HT-29 (cell line): Measurements from ENCODE around the gene LRRC37A. TPM values are rescaled to one million over a fixed set of nuclear protein-coding genes. Genes with fewer than 3 reads are reported as not detected.
"Not testable (repeated sequence)": the region's sequence is repeated elsewhere in the genome, so short reads cannot be mapped to it uniquely, and the experiment has no call there.

ENCODE experiments used
- DNase-seq: peaks from one replicate; pipeline ENCODE4 v3.0.0-alpha.2; 2015; ENCODE audit warnings: low spot score
- small RNA-seq: library from RNA; depleted of rRNA; stranded (forward); fragments of <200 nt; gene quantifications from one replicate; pipeline ENCODE3, GENCODE V24; 2014
- total RNA-seq: library from RNA; depleted of rRNA; stranded (reverse); fragments of >200 nt; shearing (Covaris generic); gene quantifications from 2 replicates; pipeline ENCODE4 v1.2.3, GENCODE V29; 2014; rRNA removed

LRRC37A gene
- total RNA-seq, 1 experiment from 2014 or later = 3.1 TPM

DNA sequence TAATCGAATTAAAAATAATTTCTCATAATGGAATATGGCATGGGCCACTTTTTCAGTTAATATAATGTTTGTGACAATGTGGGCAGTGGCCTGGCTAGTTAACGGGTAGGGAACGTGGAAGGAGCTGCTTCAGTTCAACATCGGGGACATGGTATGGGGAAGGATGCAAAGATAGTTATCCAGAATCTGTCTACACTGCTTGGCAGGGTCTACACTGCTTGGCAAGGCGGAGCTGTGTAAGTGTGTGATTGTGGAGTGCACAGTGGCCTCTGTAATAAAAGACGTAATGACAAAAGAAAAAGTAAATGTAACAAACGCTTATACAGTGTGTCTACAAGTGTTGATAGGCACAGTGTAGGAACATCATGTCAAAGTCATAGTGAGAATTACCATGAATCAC is 7.3 kb upstream of the LRRC37A start:
- not testable (repeated sequence) for DNase-seq

DNA sequence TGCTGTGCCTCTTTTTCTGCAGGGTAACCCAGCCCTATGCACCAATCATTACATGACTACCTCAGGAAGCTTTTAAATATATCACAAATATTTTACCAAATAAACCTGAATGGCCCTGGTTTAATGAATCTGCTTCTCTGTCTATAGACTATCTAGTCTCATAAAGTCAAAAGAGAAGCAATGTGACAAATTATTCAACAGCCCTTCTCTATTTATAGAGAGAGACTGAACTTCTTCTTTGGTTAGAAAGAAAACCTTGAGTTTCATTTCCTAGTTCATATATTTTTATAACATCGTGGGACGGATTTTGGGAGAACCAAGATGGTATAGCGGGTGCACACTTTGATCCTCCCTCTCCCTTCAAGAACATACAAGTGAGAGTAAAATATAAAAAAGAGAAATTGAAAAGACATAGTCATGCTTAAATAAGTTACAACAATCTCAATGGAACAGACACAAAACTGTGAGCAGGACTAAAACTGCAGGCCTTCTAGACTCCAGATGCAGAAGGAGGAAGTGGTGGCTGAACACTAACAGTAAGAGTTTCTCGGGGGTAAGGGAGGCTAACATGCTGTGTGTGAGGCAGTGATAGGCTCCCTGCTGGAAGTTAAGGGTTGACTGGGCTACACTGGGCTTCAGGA is 3.9 kb upstream of the LRRC37A start:
- DNase-seq = not testable (repeated sequence)

DNA sequence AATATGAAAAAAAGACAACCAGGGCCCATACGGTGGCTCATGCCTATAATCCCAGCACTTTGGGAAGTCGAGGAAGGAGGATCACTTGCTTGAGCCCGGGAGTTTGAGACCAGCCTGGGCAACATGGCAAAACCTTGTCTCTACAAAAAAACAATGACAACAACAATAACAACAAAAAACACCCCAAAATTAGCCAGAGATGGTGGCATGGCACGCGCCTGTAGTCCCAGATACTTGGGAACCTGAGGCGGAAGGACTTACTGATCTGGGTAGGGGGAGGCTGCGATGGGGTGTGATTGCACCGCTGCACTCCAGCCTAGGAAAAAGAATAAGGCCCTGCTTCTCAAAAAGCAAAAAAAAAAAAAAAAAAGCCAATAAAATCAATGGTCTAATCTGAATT is 3.3 kb upstream of the LRRC37A start:
- not testable (repeated sequence) for DNase-seq

DNA sequence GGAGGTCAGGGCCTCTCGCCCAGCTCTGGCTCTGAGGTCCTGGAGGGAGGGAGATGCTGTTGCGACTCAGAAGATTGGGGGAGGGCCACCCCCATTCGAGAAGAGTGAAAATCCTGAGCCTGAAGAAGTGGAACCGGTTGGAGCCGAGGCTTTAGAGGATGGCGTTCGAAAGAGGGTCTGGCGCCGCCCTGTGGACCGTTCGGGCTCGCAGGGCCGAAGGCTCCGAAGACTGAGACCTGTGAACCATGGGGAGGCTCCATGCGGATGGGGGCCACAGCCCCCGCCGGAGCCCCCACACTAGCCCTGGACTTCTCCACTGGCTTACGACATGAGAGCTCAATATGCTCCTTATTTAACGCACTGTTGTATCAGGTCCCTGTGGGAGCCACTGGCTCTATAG is 46.3 kb downstream of the LRRC37A start:
- not testable (repeated sequence) for DNase-seq

DNA sequence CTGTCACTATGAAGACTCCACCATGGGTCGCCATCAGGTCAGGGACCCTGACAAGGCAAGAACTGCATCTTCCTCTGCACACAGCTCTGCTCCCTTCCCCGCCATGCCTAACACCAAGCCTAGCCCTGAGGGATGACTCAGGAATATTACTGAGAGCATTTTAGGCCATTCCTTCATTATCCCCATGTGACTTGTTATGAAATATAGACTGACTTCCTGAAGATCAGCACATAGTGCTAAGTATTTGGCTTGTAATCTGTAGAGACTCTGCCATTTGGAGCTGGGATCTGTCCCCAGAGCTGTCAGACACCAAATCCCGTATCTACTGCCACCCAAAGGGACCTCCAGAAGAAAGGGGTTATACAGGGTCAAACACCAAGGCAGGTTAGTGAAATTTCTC is 47.2 kb downstream of the LRRC37A start:
- DNase-seq = not testable (repeated sequence)

DNA sequence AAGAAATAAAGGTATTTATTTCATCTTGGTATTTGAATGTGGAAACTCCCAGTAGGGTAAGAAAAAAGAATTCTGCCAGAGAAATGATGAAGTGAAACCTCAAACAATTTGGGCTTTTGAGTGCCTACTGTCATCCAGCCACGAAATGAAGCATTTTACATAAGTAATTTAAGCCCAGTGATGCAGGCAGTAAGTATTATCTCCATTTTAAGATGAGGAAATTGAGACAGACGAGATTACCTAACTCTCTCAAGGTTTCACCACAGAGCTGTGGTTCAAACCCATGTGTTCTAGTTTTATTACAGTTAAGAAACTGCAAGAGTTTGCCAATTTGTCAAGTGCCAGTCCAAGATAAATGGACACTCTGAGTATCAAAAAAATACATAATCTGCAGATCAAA is 53.4 kb downstream of the LRRC37A start:
- DNase-seq = not testable (repeated sequence)

DNA sequence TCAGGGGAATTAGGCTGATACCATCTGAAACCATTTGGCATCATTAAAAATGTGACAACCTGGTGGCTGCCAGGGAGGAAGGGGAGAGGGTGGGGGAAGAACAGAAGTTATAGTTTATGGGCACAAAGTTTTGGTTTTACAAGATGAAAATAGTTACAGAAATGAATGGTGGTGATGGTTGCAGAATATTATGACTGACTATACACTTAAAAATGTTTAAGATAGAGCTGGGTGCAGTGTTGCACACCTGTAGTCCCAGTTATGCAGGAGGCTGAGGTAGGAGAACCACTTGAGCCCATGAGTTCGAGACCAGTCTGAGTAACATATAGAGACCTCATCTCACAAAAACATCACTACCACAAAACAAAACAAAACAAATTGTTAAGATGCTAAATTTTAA is 54.1 kb downstream of the LRRC37A start:
- not testable (repeated sequence) for DNase-seq

DNA sequence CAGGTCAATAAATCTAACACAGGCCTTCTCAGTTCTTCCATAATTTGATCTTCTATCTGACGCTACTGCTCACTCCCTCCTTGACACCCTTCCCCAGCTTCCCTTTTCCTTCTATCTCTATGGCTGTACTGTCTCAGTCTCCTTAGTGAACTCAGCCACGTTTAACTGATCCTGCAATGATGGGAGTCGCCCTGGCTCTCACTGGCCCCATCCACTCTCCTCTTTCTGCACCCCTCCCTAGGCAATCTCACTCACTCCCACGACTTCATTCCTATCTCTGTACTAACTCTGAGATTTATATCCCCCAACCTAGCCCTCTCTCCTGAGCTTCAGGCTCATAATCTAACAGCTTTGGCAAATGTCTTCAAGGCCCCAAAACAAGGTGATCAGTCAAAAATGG is 58.9 kb downstream of the LRRC37A start:
- not testable (repeated sequence) for DNase-seq

DNA sequence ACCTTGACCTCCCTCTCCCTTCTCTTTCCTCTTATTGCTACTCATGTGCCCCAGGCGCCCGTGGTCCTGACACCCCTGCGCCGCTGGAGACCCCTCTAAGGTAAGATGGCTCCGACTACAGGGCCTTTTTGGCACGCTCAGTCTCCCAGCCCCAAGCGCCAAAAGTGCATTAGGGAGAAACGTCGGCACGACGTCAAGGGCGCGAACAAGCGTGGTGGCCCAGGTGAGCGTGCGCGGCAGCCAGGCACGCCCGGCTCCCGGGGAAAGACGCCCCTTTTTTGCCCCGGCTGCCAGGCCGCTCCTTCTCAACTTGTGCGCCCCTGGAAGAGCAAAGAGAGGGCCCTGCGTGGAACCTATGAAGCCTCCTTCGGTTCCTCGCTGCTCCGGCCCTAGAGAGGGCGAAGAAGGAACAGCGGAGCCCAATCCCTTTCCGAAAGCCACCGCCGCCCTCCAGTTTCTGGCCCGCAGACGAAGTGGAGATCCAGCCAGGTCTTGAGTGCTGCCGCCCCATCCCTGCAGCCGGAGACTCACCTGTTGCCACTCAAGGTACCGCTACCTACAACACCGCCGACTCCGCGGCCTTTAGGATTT is 66.3 kb downstream of the LRRC37A start:
- not testable (repeated sequence) for DNase-seq

DNA sequence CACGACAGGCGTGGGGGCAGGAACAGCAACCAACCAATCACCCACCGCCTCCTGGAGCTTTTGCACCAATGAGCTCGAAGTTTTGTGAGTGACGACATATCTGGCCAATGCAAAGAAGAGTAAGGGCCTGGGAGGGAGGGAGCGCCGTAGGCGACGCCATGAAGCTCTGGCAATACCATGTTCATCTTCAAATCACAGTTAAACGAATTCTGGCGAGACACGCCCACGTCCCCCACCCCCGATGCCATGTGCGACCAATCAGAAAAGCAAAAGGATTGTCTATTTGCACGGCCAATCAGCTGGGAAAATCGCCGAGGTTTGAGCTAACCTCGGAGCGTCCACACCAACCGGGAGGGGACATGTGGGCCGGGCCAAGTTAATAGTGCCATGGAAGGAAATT is 66.8 kb downstream of the LRRC37A start, which contains the start of gene ARL17B:
TSS of gene ARL17B (minus strand) at position 12 of the 400 bp plus-strand sequence. CDS start 3,369 bp downstream, outside the sequence.
- not testable (repeated sequence) for DNase-seq

DNA sequence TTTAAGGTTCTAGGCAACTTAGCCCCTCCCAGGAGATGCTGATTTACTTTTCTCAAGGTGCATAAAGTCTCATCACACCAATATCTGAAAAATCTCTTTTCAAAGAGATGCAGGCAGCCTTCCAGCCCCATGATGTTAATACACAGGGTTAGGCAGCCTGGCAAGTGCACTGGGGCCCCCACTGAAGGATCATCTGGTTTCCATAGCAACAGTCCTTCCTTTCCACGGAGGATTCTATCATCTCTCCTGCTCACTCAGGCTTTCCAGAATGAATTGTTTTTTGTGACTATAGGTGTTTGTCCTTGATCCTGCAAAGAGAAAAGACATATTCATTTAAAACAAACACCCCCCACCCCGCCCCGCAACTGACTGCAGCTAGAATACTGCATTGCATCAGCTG is 72.6 kb downstream of the LRRC37A start:
- DNase-seq = not testable (repeated sequence)

DNA sequence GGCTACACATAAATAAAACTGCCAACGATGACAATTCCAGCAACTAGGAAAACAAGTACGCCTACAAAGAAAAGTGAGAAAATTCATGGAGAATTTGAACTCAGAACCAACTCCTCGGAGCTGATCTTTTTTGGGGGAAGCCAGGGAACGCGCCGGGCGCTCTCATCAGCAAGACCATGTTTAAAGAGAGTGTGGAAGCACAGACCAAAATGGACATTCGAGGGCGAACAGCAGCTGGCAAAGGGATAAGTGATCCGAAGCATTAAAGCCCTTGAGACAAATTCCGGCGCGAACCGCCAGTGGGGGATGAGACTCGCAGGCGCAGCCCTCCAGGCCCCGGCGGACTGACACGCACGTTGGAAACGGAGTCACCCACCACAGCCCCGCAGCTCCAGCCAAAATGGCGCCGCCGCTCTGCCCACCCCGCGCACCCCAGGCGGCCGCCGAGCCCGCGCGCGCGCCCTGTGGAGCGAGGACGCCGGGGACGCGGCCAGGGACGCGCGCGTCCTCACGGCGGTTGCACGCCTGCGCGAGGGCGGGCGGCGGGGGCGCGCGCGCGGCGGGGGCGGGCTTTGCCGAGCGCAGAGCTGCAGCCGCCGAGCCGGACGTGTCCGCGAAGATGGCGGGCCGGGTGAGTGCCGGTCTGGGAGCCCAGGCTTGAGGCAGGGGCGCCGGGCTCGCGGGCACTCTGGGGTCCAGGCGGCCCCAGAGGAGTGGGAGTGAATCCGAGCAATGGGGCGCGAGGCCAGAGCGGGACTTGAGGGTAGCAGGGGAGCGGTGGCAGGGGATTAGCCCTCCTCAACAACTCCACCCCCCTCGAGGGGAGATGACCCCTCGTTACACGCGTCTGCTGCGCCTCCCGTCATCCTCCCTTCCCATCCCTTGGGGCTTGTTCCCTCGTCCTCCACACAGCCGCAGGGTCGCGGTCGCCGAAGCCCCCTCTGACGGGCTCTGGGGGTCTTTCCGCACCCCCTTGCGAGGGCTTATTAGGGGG is 77.6 kb downstream of the LRRC37A start:
- not testable (repeated sequence) for DNase-seq

DNA sequence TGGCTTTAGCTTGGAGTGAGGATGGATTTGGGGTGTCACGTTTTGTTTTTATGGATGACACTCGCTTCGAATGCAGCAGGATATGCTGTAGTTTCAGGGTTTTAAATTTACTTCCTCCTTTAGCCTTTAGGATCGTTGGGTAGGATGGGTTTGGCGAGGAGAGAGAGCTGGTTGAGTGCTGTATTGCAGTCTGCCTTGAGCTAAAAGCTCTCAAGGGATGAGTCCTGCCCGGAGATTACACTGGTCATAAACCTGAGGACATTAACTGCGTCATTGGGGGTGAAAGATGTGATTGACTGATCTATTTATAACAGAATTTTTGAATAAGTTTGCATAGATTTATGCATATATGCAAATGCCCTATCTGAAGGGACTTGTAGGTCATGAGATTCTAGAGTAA is 78.5 kb downstream of the LRRC37A start:
- not testable (repeated sequence) for DNase-seq

DNA sequence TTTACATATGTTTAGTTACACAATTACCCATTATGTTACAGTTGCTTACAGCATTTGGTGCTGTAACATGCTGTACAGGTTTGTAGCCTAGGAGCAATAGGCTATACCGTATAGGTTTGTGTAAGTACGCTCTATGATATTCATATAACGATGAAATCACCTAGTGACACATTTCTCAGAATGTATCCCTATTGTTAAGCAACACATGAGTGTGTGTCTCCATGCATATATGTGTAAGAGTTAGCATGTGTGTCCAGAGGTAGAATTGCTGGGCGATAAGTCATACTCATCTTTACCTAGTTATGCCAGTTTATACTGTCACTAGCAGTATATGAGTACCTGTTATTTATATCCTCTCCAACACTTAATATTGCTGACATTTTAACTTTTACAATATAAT is 88.2 kb downstream of the LRRC37A start:
- DNase-seq = not testable (repeated sequence)

DNA sequence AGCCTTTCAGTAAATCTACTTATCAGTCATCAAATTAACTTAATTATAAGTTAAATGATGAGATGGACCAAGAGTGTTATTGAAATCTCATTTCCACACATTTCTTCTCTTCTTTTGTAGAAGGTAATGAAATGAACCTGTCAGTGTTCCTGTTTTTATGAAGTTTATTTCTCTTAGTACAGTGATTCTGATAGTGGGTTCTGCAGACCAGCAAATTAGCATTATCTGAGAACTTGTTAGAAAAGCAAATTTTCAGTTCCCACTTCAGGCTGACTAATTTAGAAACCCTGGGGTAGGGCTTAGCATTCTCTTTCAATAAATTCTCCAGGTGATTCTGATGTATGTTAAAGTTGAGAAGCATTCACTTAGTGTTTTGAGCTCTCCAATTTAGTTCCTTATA is 90.6 kb downstream of the LRRC37A start:
- not testable (repeated sequence) for DNase-seq

Small RNA genes within 50 kb of the gene (small RNA-seq; reads per million reads assigned to genes)
- gene RN7SL656P = not detected

Other genes with a start within 250 kb of the LRRC37A start
- 32.4 and 37.4 TPM in 2 replicates for gene KANSL1, start 101.7 kb upstream of the LRRC37A start, total RNA-seq
- 4.6 and 9.9 TPM in 2 replicates for gene ARL17B, start 66.6 kb downstream of the LRRC37A start, total RNA-seq
- 3.7 and 4.9 TPM in 2 replicates for gene LRRC37A2, start 217.3 kb downstream of the LRRC37A start, total RNA-seq